ENCODE results near the gene NOTCH3.

NOTCH3 gene

DNA sequence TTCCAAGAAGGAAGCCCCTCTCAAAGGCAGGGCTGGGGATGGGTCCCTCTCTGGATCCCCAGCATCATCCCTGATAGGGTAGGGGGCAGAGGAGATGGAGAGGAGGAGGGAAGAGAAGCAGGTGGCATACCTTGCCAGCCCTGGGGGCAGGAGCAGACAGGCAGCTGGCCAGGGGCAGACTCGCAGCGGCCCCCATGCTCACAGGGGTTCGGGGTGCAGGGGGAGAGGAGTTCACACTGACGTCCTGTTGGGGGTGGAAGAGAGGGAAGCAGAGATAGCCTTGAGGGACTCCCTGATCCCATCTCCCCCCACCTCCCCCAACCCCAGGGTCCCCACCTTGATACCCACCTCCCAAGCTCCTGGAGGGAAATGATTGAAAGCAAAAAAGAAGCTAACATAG is 16.0 kb downstream of the NOTCH3 start:
- no peak overlapping the region for H3K4me3 ChIP-seq (ENCODE audit: low read depth, low read length)
- TF ChIP-seq, protein P1, sequence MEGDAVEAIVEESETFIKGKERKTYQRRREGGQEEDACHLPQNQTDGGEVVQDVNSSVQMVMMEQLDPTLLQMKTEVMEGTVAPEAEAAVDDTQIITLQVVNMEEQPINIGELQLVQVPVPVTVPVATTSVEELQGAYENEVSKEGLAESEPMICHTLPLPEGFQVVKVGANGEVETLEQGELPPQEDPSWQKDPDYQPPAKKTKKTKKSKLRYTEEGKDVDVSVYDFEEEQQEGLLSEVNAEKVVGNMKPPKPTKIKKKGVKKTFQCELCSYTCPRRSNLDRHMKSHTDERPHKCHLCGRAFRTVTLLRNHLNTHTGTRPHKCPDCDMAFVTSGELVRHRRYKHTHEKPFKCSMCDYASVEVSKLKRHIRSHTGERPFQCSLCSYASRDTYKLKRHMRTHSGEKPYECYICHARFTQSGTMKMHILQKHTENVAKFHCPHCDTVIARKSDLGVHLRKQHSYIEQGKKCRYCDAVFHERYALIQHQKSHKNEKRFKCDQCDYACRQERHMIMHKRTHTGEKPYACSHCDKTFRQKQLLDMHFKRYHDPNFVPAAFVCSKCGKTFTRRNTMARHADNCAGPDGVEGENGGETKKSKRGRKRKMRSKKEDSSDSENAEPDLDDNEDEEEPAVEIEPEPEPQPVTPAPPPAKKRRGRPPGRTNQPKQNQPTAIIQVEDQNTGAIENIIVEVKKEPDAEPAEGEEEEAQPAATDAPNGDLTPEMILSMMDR (IDR thresholded peaks at IDR 0.05; ENCODE audit: insufficient read depth, low read length, missing control alignments): no peak
- DNase-seq (ENCODE audit: low read depth, low spot score): no peak
- ChIA-PET CTCF (interaction anchor here (0.8 kb wide), 1 partner anchor 9 kb away, joined by 3 read pairs; no protein-coding TSS in a partner anchor), POLR2A (no interaction called here)

DNA sequence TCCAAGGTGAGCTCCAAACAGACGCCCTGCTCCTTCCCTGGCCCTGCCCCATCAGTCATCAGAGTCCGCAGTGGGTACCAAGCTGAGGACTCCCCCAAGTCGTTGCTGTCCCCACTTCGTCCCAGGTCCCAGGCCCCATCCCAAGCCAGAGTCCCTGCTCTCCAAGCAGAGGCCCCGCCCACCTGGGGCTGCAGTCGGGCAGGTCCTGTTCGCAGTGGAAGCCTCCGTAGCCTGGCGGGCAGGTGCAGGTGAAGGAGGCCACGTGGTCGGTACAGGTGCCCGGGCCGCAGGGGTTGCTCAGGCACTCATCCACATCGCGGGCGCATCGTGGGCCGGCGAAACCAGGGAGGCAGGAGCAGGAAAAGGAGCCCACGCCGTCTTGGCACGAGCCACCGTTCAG is 19.4 kb downstream of the NOTCH3 start:
- no peak for DNase-seq (ENCODE audit: low read depth, low spot score)
- TF ChIP-seq, protein P1 (IDR thresholded peaks at IDR 0.05; ENCODE audit: insufficient read depth, low read length, missing control alignments): no peak
- no peak overlapping the region for H3K4me3 ChIP-seq (ENCODE audit: low read depth, low read length)
- POLR2A ChIA-PET: no interaction called here
- CTCF ChIA-PET: interaction anchor here (0.7 to 8.6 kb wide), 4 partner anchors 8 to 256 kb away, joined by 3 to 87 read pairs (median 6); no protein-coding TSS in a partner anchor

DNA sequence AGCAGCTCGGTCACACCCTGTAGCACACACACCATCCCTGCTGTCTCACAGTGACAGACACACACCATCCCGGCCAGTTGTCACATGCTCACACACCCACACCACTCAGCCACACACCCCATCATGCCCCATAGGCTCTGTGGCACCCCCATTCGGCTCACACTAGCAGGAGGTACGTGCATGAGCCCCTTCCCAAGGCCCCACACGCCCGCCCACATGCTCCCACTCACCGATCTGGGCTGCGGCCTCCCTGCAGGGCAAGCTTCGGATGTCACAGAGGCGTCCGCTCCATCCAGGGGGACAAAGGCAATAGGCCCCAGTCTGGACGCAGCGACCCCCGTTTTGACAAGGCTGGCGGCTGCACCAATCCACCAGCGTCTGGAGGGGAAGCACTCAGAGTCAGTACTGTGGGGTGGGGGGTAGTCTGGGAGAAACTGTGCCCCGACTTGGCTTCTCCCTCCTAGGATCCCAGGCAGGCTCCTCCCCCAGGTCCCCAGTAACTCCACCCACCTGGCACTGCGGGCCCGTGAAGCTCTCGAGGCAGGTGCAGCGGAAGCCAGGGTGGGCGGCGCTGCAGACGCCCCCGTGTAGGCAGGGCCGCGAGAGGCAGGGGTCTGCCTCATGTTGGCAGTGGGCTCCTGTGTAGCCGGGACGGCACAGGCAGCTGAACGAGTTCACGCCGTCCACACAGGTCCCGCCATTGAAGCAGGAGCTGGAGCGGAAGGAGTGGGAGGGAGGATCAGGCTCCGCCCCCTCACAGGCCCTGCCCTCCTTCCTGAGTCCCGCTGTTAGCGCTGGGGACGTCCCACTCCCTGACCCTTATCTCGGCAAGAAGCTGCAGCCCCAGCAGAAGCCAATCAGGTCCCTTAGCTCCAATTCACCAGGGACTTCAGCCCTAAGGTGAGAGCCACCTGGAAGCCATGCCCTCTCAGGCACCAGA is 20.1 kb downstream of the NOTCH3 start:
- no peak for DNase-seq (ENCODE audit: low read depth, low spot score)
- TF ChIP-seq, protein P1 (IDR thresholded peaks at IDR 0.05; ENCODE audit: insufficient read depth, low read length, missing control alignments): no peak
- H3K4me3 ChIP-seq (ENCODE audit: low read depth, low read length): no peak overlapping the region
- POLR2A ChIA-PET: no interaction called here
- CTCF ChIA-PET: interaction anchor here (0.7 to 8.6 kb wide), 3 partner anchors 9 to 71 kb away, joined by 3 to 87 read pairs (median 4); no protein-coding TSS in a partner anchor

GRCh38 chr19:15178629-15179308 is 22.0 kb downstream of the NOTCH3 start:
- ChIA-PET CTCF (interaction anchor here (0.7 to 8.6 kb wide), 9 partner anchors 9 to 376 kb away, joined by 3 to 87 read pairs (median 4); no protein-coding TSS in a partner anchor), POLR2A (no interaction called here)
- H3K4me3 ChIP-seq (ENCODE audit: low read depth, low read length): no peak overlapping the region
- TF ChIP-seq, protein P1 (IDR thresholded peaks at IDR 0.05; ENCODE audit: insufficient read depth, low read length, missing control alignments): no peak
- no peak for DNase-seq (ENCODE audit: low read depth, low spot score)

DNA sequence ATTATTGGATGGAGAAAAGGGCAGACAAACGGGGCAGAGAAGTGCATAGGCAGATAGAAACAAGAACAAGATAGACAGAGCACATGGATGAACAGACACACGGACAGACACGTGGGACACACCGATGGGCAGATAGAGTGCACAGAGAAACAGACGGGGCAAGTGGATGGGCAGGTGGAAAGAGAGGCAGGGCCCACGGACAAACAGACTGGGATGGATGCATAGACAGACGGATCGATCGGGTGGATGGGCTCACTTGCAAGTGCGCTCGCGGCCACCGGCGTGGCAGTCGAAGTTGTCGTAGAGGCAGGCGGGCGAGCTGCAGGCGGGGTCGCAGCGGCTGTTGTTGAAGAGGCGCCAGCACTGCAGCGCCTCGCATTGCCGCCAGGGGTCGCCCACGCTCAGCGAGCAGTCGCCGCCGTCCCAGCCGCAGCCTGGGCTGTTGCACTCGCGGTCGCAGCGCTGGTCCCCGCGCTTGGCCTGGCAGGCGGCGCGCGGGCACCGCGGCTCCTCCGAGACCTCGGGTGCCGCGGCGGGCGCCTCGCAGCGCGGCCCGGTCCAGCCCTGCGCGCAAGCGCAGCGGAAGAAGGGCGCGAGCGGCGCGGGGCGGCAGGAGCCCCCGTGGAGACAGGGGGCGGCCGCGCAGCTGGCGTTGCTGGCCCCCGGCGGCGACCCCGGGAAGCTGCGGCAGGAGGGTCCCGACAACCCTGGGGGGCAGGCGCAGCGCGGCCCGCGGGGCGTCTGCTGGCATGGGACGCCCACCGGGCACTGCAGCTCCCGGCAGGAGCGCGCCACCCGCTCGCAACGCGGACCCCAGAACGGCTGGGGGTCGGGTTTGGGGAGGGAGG is 23.3 kb downstream of the NOTCH3 start:
- ChIA-PET POLR2A (interaction anchor here (0.7 to 1.0 kb wide), 2 partner anchors 73 to 203 kb away, joined by 4 read pairs; no protein-coding TSS in a partner anchor), CTCF (interaction anchor here (0.6 to 8.6 kb wide), 29 partner anchors 9 to 386 kb away, joined by 3 to 87 read pairs (median 3); no protein-coding TSS in a partner anchor)
- no peak for DNase-seq (ENCODE audit: low read depth, low spot score)
- no peak overlapping the region for H3K4me3 ChIP-seq (ENCODE audit: low read depth, low read length)
- TF ChIP-seq, protein P1 (IDR thresholded peaks at IDR 0.05; ENCODE audit: insufficient read depth, low read length, missing control alignments): peak; percentile 98
